Measurements from ENCODE around the gene SGTA.

SGTA gene

GRCh38 chr19:2728783-2729387 lies 54.2 kb downstream of the SGTA start:
- TF ChIP-seq GATA1 (IDR thresholded peaks at IDR 0.05; ENCODE audit: low read depth, low read length) = no peak
- no peak for TF ChIP-seq POLR2A (IDR thresholded peaks at IDR 0.05; ENCODE audit: low read length)
- no peak for DNase-seq

GRCh38 chr19:2727640-2727944 lies 55.5 kb downstream of the SGTA start:
- no peak for DNase-seq
- TF ChIP-seq POLR2A (IDR thresholded peaks at IDR 0.05; ENCODE audit: low read length) (no peak), GATA1 (IDR thresholded peaks at IDR 0.05; ENCODE audit: low read depth, low read length) (no peak)

- no peak for TF ChIP-seq POLR2A (IDR thresholded peaks at IDR 0.05; ENCODE audit: low read length)
- TF ChIP-seq GATA1 (IDR thresholded peaks at IDR 0.05; ENCODE audit: low read depth, low read length) = no peak
- DNase-seq = no peak
These were observed 56.0 kb downstream of the SGTA start for GRCh38 chr19:2726904-2727639.

- DNase-seq = no peak
- TF ChIP-seq GATA1 (IDR thresholded peaks at IDR 0.05; ENCODE audit: low read depth, low read length) (no peak), POLR2A (IDR thresholded peaks at IDR 0.05; ENCODE audit: low read length) (no peak)
These were observed 56.8 kb downstream of the SGTA start for GRCh38 chr19:2726160-2726855.

GRCh38 chr19:2724148-2724557 lies 58.9 kb downstream of the SGTA start:
- no peak for TF ChIP-seq POLR2A (IDR thresholded peaks at IDR 0.05; ENCODE audit: low read length)
- no peak for TF ChIP-seq GATA1 (IDR thresholded peaks at IDR 0.05; ENCODE audit: low read depth, low read length)
- DNase-seq = no peak

GRCh38 chr19:2723747-2724146 lies 59.3 kb downstream of the SGTA start:
- TF ChIP-seq GATA1 (IDR thresholded peaks at IDR 0.05; ENCODE audit: low read depth, low read length) = no peak
- TF ChIP-seq POLR2A (IDR thresholded peaks at IDR 0.05; ENCODE audit: low read length) = no peak
- no peak for DNase-seq

GRCh38 chr19:2723345-2723715 lies 59.7 kb downstream of the SGTA start:
- TF ChIP-seq GATA1 (IDR thresholded peaks at IDR 0.05; ENCODE audit: low read depth, low read length) (no peak), POLR2A (IDR thresholded peaks at IDR 0.05; ENCODE audit: low read length) (no peak)
- DNase-seq = no peak

- TF ChIP-seq POLR2A (IDR thresholded peaks at IDR 0.05; ENCODE audit: low read length) = no peak
- TF ChIP-seq GATA1 (IDR thresholded peaks at IDR 0.05; ENCODE audit: low read depth, low read length) = no peak
- no peak for DNase-seq
These were observed 60.3 kb downstream of the SGTA start for GRCh38 chr19:2722541-2723344.

GRCh38 chr19:2721570-2722540 lies 61.2 kb downstream of the SGTA start:
- DNase-seq = no peak
- TF ChIP-seq POLR2A (IDR thresholded peaks at IDR 0.05; ENCODE audit: low read length) (no peak), GATA1 (IDR thresholded peaks at IDR 0.05; ENCODE audit: low read depth, low read length) (no peak)

- no peak for TF ChIP-seq GATA1 (IDR thresholded peaks at IDR 0.05; ENCODE audit: low read depth, low read length)
- no peak for TF ChIP-seq POLR2A (IDR thresholded peaks at IDR 0.05; ENCODE audit: low read length)
- DNase-seq = no peak
These were observed 62.1 kb downstream of the SGTA start, which contains the start of gene DIRAS1 for GRCh38 chr19:2720777-2721569. Gene DIRAS1 (minus strand): TSS chr19:2721372. CDS start chr19:2717806, 3,566 bp downstream.

GRCh38 chr19:2719920-2720776 lies 62.9 kb downstream of the SGTA start:
- TF ChIP-seq GATA1 (IDR thresholded peaks at IDR 0.05; ENCODE audit: low read depth, low read length) = no peak
- TF ChIP-seq POLR2A (IDR thresholded peaks at IDR 0.05; ENCODE audit: low read length) = no peak
- DNase-seq = no peak

Measured in erythroblast (primary cell).